HepG2 (cell line): ENCODE data around the gene CCT3.

Source experiments
- SP1 ChIP-seq, 2 experiments: fragments of 450-650 bp in 1 of 2; sonication (generic) in 1 of 2; formaldehyde crosslinking in 1 of 2; IDR thresholded peaks; 2 replicates each; pipeline versions ENCODE4 v1.4.0 to v1.6.1; 2016 to 2020; ENCODE audit warnings: missing genetic modification reagents in 1 of 2
- ZFP91 ChIP-seq: sonication (generic); formaldehyde crosslinking; IDR thresholded peaks from 2 replicates; pipeline ENCODE4 v1.9.0; 2022; ENCODE audit warnings: missing genetic modification reagents, mild to moderate bottlenecking, borderline replicate concordance
- ZNF788 ChIP-seq: sonication (generic); formaldehyde crosslinking; IDR thresholded peaks from 2 replicates; pipeline ENCODE4 v1.5.0; 2020; ENCODE audit warnings: mild to moderate bottlenecking, missing genetic modification reagents, borderline replicate concordance
- ZNF792 ChIP-seq: IDR thresholded peaks from 2 replicates; pipeline ENCODE4 v1.6.1; 2016

- no peak for TF ChIP-seq ZFP91 (CRISPR knock-in tag)
- no peak for TF ChIP-seq ZNF788 (CRISPR knock-in tag)
- TF ChIP-seq ZNF792 (CRISPR knock-in tag): no peak
- TF ChIP-seq SP1 (IDR thresholded peaks at IDR 0.05): no peak
- TF ChIP-seq SP1 (CRISPR knock-in tag; IDR thresholded peaks at IDR 0.05): no peak
Observed at GRCh38 chr1:156373546-156373945, 35.5 kb upstream of the CCT3 start.
